ENCODE results near the gene CIDEC. TPM values are rescaled to one million over a fixed set of nuclear protein-coding genes. Genes with fewer than 3 reads are reported as not detected.

CIDEC gene
- total RNA-seq, 1 donor from 2014 or later = not detected

DNA sequence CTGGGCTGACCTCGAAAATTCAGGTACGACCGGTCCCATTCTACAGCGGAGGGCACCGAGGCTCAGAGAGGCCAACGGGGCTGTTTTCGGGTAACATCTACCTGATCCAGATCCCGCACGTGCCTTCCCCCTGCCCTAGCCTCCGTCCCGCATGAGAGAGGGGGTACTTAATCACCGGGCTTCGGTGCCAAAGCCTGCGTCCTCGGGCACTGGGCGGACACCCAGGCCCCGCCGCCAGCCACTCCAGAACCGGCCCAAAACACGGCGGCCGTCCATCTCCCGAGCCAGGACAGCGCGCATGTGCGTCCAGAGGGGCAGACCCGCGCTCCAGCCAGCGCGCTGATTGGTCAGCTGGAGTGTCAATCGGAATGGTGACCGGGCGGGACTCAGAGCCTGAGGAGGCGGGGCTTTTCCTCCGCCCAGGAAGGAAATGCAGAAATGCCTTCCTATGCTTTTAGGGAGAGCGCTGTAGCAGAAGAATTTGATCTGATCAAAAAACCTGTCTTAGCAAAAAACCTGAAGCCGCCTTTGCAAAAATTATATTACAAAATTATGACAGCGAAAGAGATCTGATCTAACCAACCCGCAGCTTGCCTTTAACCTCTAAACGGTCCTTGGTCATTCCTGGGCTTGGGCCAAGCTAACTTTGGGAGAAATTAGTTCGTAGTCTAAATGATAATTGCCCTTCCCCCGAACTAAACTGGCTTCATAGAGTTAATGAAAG, 36.2 kb downstream of the CIDEC start, which contains the start of gene RPUSD3:
TSS of gene RPUSD3 (minus strand) at position 294 of the 724 bp plus-strand sequence. CDS start at position 276, 18 bp downstream.
- DNase-seq = peak; percentile 96

GRCh38 chr3:9841015-9841414, 39.0 kb downstream of the CIDEC start:
- DNase-seq = no peak

DNA sequence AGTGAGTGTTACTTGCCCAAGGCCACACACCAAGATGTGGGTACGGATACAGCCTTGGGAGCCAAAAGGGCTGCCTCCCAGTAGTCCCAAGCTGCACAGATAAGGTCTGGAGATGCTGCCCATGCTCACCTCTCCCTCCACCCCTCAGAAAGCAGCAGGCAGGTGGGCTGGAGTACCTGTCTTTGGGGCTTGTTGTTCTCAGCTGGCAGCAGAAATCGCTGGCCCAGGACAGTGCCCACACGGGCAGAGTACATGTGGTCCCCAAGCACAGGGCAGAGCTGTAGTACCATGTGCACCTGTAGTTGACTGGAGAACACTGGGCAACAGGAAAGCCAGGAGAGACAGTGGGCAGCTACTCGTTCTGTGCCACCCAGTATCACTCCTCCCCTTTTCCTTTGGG, 41.2 kb downstream of the CIDEC start:
- DNase-seq = no peak

DNA sequence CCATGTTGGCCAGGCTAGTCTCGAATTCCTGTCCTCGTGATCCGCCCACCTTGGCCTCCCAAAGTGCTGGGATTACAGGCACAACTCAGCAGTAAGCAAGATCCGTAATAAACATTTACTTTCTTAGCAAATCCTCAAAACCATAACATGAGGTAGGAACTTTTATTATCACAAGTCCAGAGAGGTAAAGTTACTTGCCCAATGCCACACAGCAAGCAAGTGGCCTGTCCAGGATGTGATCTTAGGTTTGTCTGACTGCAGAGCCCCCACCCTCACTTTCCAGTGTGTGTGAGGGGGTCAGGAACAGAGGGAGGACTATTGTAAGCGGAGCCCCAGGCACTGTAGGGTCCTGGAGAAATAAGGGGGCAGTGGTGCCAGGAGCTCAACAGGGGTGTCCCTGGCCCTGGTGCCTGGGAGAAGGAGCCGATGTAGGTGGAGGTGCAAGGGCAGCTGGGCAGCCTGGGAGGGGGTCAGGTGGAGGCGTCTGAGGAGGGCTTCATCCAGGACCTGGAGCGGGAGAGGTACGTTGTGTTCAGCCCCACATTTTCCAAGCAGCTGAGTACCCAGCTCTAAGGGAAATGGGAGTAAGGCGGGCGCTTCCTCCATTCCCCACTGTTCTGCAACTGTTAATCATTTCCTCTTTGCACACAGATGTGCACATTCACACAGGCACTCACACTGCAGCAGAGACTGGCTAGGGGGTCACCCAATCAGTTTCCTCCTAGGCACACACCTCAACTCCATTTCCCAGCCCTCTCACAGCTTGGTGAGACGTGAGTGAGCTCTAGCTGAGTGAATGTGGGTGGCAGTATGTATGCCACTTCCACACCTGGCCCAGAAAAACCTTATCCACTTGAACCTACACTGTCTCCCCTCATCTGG, 42.1 kb downstream of the CIDEC start:
- no peak for DNase-seq

DNA sequence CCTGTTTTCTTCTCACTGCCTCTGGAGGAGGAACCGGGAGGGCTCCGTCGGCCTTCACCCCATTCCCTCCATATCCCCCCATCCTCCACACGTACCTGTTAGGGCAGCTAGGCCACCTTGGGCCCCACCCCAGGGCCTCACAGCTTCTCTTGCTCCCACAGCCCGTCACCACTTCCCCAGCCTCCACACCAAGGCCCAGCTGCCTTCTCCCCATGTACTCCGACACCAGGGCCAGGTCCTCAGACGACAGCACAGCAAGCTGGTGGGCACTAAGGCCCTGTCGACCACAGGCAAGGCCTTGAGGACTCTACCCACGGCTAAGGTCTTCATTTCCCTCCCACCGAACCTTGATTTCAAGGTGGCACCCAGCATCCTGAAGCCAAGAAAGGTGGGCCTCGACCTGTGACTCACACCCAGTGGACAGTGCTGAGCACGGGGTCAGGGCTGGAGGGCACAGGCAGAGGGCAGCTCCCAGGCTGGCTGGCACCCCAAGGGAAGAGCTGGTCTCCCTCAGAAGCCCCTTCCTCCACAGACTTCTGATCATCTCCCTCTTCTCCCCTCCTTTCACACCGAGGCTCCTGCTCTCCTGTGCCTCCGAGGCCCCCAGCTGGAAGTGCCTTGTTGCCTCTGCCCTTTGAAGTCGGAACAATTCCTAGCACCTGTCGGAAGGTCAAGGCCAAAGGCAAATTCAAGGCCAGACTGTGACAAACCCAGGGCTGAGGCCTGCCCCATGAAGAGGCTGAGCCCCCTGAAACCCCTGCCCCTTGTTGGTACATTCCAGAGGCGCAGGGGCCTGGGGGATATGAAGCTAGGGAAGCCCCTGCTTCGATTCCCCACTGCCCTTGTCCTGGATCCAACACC, 45.3 kb downstream of the CIDEC start:
- no peak for DNase-seq

DNA sequence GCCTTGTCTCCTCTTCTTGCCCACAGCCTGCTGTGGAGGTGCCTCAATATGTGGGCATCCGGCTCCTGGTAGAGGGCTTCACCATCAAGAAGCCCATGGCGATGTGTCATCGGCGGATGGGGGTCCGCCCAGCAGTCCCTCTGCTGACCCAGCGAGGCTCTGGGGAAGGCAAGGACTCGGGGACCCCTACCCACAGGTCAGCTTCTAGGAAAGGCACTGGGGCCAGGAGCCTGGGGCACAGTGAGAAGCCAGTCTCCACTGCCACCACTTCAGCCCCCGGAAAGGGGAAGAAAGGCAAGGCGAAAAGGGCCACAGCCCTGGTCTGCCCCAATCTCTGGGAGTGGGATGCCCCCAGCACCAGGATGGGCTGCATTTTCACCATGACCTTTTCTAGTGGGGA, 47.0 kb downstream of the CIDEC start:
- DNase-seq = no peak

- DNase-seq = no peak
These were observed 48.8 kb downstream of the CIDEC start for GRCh38 chr3:9831253-9831652.

- DNase-seq = no peak
These were observed 51.0 kb downstream of the CIDEC start for GRCh38 chr3:9828801-9829755.

GRCh38 chr3:9826815-9827573, 53.1 kb downstream of the CIDEC start:
- no peak for DNase-seq

DNA sequence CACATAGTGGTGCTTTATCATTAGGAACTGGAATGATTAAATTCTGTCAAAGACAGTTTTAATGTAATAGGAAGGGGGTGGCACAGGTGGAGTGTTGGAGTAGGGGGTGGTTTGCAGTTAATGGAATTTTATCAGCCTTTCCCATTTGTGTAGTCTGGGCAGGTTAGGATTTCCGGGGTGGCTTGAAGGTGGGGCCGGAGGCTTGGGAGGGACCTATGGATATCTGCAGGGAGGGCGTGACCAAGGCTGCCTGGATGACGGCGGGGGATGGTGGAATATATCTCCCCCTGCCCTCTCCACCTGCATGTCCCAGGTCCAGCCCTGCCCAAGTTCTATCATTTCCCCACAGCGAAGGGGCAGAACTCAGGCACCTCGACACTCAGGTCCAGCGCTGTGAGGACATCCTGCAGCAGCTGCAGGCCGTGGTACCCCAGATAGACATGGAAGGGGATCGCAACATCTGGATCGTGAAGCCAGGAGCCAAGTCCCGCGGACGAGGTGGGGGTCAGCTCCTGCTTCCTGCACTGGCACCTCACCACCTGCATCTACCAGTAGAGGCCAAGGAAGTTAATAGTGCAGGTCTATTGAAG, 54.5 kb downstream of the CIDEC start:
- no peak for DNase-seq

DNA sequence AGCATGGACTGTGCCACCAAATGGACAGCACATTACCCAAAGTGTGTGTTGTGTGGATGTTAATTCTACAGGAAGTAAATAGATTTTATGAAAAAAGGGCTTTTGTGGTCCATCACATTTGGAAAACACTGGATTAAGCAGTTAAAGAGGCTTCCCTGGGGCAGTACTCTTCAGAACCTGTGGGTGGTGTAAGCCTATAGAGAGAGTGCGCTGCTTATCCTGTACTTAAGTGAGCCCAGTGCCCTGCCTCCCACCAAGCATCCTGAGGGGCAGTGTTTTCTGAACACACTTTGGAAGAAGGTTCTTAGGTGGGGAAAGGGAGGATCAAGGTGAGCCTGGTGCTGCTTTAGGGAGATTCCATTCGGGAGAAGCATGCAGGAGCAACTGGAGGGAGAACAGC, 59.1 kb downstream of the CIDEC start:
- no peak for DNase-seq

GRCh38 chr3:9820543-9820942, 59.5 kb downstream of the CIDEC start:
- DNase-seq = no peak

- no peak for DNase-seq
These were observed 61.3 kb downstream of the CIDEC start for GRCh38 chr3:9818666-9819335.

DNA sequence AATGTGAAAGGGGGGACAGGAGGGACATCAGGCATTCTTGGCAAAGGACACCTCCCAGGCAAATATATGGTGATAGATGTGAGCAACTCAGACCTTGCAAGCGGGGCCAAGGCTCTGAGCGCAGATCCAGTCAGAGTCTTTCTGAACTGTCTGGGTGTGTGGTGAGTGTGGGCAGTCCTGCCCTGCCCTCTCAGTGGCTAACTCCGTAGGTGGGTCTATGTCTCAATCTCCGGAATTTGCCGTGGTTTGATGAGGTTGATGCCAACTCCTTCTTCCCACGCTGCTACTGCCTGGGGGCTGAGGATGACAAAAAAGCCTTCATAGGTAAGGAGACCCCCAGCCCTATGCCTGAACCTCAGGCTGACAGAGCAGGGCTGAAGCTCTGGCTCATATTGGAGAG, 62.6 kb downstream of the CIDEC start:
- DNase-seq = no peak

Small RNA genes lying within 50 kb of the gene (small RNA-seq; reads per million reads assigned to genes)
- not detected for gene RNU6-882P

Other genes starting within 250 kb of the CIDEC start
- gene MTMR14, start 230.7 kb downstream of the CIDEC start, total RNA-seq = 16.2 TPM
- gene CPNE9, start 176.4 kb downstream of the CIDEC start, total RNA-seq = 0.31 TPM
- 16.8 TPM for gene BRPF1, start 148.5 kb downstream of the CIDEC start, total RNA-seq
- gene OGG1, start 130.3 kb downstream of the CIDEC start, total RNA-seq = 61.3 TPM
- 56.1 TPM for gene CAMK1, start 110.3 kb downstream of the CIDEC start, total RNA-seq
- 28.1 TPM for gene TADA3, start 87.8 kb downstream of the CIDEC start, total RNA-seq
- 162 TPM for gene ARPC4, start 87.2 kb downstream of the CIDEC start, total RNA-seq
- 16.5 TPM for gene TTLL3, start 70.0 kb downstream of the CIDEC start, total RNA-seq
- 20.9 TPM for gene RPUSD3, start 36.2 kb downstream of the CIDEC start, total RNA-seq
- gene JAGN1, start 10.4 kb upstream of the CIDEC start, total RNA-seq = 17.8 TPM
- not detected for gene IL17RE, start 22.6 kb upstream of the CIDEC start, total RNA-seq
- 4.5 TPM for gene IL17RC, start 36.8 kb upstream of the CIDEC start, total RNA-seq
- 17.5 TPM for gene CRELD1, start 53.6 kb upstream of the CIDEC start, total RNA-seq
- gene PRRT3, start 72.2 kb upstream of the CIDEC start, total RNA-seq = 4.1 TPM
- 31.4 TPM for gene EMC3, start 106.6 kb upstream of the CIDEC start, total RNA-seq
- 5.6 TPM for gene FANCD2, start 146.2 kb upstream of the CIDEC start, total RNA-seq
- gene FANCD2OS, start 228.0 kb upstream of the CIDEC start, total RNA-seq = not detected
- gene BRK1, start 235.4 kb upstream of the CIDEC start, total RNA-seq = 99.2 TPM

Measured in occipital lobe (tissue), 3 donors.